WTC11 (cell line): ENCODE measurements around the gene PAN2. TPM values are rescaled to one million over a fixed set of nuclear protein-coding genes. Genes with fewer than 3 reads are reported as not detected.

ENCODE experiments used
- EMX1 ChIP-seq: fragments of 250-450 bp; sonication (Bioruptor Pico); IDR thresholded peaks from 2 replicates; pipeline ENCODE4 v1.8.0; 2021; ENCODE audit warnings: mild to moderate bottlenecking
- FOXJ3 ChIP-seq: sonication (generic); formaldehyde crosslinking; IDR thresholded peaks from 2 replicates; pipeline ENCODE4 v1.9.0; 2021; ENCODE audit warnings: missing genetic modification reagents, mild to moderate bottlenecking, borderline replicate concordance
- JAZF1 ChIP-seq: fragments of 250-450 bp; sonication (Bioruptor Pico); IDR thresholded peaks from 2 replicates; pipeline ENCODE4 v1.9.0; 2021; ENCODE audit warnings: moderate library complexity, mild to moderate bottlenecking, inconsistent platforms
- NFATC4 ChIP-seq: fragments of 250-450 bp; sonication (Bioruptor Pico); IDR thresholded peaks from 2 replicates; pipeline ENCODE4 v1.9.0; 2021; ENCODE audit warnings: mild to moderate bottlenecking
- NFYB ChIP-seq: sonication (generic); formaldehyde crosslinking; conservative IDR thresholded peaks from 2 replicates; pipeline ENCODE4 v1.8.0; 2022; ENCODE audit warnings: low read depth, missing genetic modification reagents
- NR3C1 ChIP-seq: sonication (generic); formaldehyde crosslinking; conservative IDR thresholded peaks from 2 replicates; pipeline ENCODE4 v1.8.1; 2023; ENCODE audit warnings: low read depth, mild to moderate bottlenecking, missing genetic modification reagents
- PRRX2 ChIP-seq: fragments of 250-450 bp; sonication (Bioruptor Pico); IDR thresholded peaks from 2 replicates; pipeline ENCODE4 v1.8.0; 2021; ENCODE audit warnings: mild to moderate bottlenecking
- RELA ChIP-seq: sonication (generic); formaldehyde crosslinking; IDR thresholded peaks from 2 replicates; pipeline ENCODE4 v1.8.1; 2022; ENCODE audit warnings: missing genetic modification reagents, mild to moderate bottlenecking, borderline replicate concordance
- RORB ChIP-seq: fragments of 250-450 bp; sonication (Bioruptor Pico); IDR thresholded peaks from 2 replicates; pipeline ENCODE4 v1.9.0; 2021; ENCODE audit warnings: mild to moderate bottlenecking
- TEAD4 ChIP-seq: sonication (generic); formaldehyde crosslinking; IDR thresholded peaks from 2 replicates; pipeline ENCODE4 v1.8.0; 2022; ENCODE audit warnings: mild to moderate bottlenecking, missing genetic modification reagents
- TP53 ChIP-seq: sonication (generic); formaldehyde crosslinking; IDR thresholded peaks from 2 replicates; pipeline ENCODE4 v1.8.1; 2023; ENCODE audit warnings: mild to moderate bottlenecking, missing genetic modification reagents
- ZNF232 ChIP-seq: sonication (generic); formaldehyde crosslinking; IDR thresholded peaks from 2 replicates; pipeline ENCODE4 v1.8.0; 2022; ENCODE audit warnings: mild to moderate bottlenecking, missing genetic modification reagents
- ZNF671 ChIP-seq: fragments of 250-450 bp; sonication (Bioruptor Pico); IDR thresholded peaks from 2 replicates; pipeline ENCODE4 v1.8.0; 2021; ENCODE audit warnings: mild to moderate bottlenecking
- total RNA-seq: library from RNA; stranded (reverse); gene quantifications from 3 replicates; pipeline ENCODE4 v1.2.3, GENCODE V29; 2021
- TF ChIP-seq, protein P1 (sequence below): fragments of 250-450 bp; sonication (Bioruptor Pico); IDR thresholded peaks from 2 replicates; pipeline ENCODE4 v1.9.0; 2021; ENCODE audit warnings: mild to moderate bottlenecking
- TF ChIP-seq, protein P2 (sequence below): sonication (generic); formaldehyde crosslinking; IDR thresholded peaks from 2 replicates; pipeline ENCODE4 v1.8.0; 2023; ENCODE audit warnings: missing genetic modification reagents
- TF ChIP-seq, protein P3 (sequence below): fragments of 200-600 bp; IDR thresholded peaks from 2 replicates; pipeline ENCODE4 v1.8.0; 2022; ENCODE audit warnings: antibody characterized with exemption
- TF ChIP-seq, protein P4 (sequence below): sonication (generic); formaldehyde crosslinking; IDR thresholded peaks from 2 replicates; pipeline ENCODE4 v1.8.1; 2023; ENCODE audit warnings: mild to moderate bottlenecking, missing genetic modification reagents, moderate library complexity
- TF ChIP-seq, protein P5 (sequence below): sonication (generic); formaldehyde crosslinking; IDR thresholded peaks from 2 replicates; pipeline ENCODE4 v1.8.0; 2023; ENCODE audit warnings: mild to moderate bottlenecking, missing genetic modification reagents
- TF ChIP-seq, protein P6 (sequence below): sonication (generic); formaldehyde crosslinking; IDR thresholded peaks from 2 replicates; pipeline ENCODE4 v1.8.1; 2023; ENCODE audit warnings: mild to moderate bottlenecking, moderate library complexity, missing genetic modification reagents
- TF ChIP-seq, protein P7 (sequence below): sonication (generic); formaldehyde crosslinking; IDR thresholded peaks from 2 replicates; pipeline ENCODE4 v1.8.1; 2023; ENCODE audit warnings: mild to moderate bottlenecking, missing genetic modification reagents
- TF ChIP-seq, protein P8 (sequence below): sonication (generic); formaldehyde crosslinking; IDR thresholded peaks from 2 replicates; pipeline ENCODE4 v1.8.1; 2022; ENCODE audit warnings: missing genetic modification reagents, borderline replicate concordance

The PAN2 gene
- total RNA-seq, 1 experiment from 2014 or later = 46.7 TPM

DNA sequence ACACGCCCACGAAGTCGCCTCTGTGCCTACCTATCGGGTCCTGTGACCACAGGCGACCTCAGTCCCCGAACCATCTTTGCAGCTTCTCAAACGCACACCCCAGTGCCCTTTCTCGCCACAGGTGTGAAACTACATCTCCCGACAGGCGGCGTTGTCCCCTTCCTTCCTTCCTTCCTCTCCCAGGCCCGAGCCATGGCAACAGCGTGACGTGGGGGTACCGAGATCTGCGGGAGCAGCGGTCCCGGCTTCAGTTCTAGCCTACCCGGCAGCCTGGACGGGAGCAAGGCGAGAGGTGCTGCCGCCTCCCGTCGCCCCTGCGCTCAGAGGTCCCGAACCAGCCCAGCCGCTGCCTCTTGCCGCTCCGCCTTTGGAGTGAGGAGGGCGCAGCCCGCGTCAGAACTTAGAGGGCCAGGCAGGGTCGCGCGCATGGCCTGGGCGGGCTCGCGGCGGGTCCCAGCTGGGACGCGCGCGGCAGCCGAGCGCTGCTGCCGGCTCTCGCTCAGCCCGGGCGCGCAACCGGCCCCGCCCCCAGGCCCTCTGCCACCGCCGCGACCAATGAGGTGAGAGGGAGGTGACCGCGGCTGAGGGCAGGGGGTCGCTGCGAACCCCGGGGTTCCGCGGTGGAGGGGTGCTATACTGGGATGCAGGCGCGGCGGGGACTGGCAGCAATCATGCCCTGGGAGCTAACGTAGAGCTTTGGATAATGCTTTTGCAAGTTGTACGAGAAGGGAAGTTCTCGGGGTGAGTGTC lies 66.9 kb downstream of the PAN2 start, which contains the start of gene COQ10A (continued):
- TF ChIP-seq, protein P1, sequence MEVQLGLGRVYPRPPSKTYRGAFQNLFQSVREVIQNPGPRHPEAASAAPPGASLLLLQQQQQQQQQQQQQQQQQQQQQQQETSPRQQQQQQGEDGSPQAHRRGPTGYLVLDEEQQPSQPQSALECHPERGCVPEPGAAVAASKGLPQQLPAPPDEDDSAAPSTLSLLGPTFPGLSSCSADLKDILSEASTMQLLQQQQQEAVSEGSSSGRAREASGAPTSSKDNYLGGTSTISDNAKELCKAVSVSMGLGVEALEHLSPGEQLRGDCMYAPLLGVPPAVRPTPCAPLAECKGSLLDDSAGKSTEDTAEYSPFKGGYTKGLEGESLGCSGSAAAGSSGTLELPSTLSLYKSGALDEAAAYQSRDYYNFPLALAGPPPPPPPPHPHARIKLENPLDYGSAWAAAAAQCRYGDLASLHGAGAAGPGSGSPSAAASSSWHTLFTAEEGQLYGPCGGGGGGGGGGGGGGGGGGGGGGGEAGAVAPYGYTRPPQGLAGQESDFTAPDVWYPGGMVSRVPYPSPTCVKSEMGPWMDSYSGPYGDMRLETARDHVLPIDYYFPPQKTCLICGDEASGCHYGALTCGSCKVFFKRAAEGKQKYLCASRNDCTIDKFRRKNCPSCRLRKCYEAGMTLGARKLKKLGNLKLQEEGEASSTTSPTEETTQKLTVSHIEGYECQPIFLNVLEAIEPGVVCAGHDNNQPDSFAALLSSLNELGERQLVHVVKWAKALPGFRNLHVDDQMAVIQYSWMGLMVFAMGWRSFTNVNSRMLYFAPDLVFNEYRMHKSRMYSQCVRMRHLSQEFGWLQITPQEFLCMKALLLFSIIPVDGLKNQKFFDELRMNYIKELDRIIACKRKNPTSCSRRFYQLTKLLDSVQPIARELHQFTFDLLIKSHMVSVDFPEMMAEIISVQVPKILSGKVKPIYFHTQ = no peak
- TF ChIP-seq, protein P2, sequence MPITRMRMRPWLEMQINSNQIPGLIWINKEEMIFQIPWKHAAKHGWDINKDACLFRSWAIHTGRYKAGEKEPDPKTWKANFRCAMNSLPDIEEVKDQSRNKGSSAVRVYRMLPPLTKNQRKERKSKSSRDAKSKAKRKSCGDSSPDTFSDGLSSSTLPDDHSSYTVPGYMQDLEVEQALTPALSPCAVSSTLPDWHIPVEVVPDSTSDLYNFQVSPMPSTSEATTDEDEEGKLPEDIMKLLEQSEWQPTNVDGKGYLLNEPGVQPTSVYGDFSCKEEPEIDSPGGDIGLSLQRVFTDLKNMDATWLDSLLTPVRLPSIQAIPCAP (CRISPR knock-in tag) = no peak
- TF ChIP-seq NFATC4 (CRISPR knock-in tag) (no peak), FOXJ3 (CRISPR knock-in tag) (no peak), TEAD4 (CRISPR knock-in tag) (no peak), PRRX2 (CRISPR knock-in tag) (no peak), ZNF232 (CRISPR knock-in tag) (0 out of 2 replicates have a peak, but pooled peaks have one; percentile 38), RORB (CRISPR knock-in tag) (no peak), RELA (CRISPR knock-in tag) (peak; percentile 50; the same call in 1 of the 2 replicates), TP53 (CRISPR knock-in tag) (0 out of 2 replicates have a peak, but pooled peaks have one; percentile 80), NR3C1 (CRISPR knock-in tag) (0 out of 2 replicates have a peak, but pooled peaks have one; percentile 48), NFYB (peak; percentile 60), EMX1 (CRISPR knock-in tag) (no peak), ZNF671 (CRISPR knock-in tag) (no peak), JAZF1 (CRISPR knock-in tag) (no peak)
- TF ChIP-seq, protein P3, sequence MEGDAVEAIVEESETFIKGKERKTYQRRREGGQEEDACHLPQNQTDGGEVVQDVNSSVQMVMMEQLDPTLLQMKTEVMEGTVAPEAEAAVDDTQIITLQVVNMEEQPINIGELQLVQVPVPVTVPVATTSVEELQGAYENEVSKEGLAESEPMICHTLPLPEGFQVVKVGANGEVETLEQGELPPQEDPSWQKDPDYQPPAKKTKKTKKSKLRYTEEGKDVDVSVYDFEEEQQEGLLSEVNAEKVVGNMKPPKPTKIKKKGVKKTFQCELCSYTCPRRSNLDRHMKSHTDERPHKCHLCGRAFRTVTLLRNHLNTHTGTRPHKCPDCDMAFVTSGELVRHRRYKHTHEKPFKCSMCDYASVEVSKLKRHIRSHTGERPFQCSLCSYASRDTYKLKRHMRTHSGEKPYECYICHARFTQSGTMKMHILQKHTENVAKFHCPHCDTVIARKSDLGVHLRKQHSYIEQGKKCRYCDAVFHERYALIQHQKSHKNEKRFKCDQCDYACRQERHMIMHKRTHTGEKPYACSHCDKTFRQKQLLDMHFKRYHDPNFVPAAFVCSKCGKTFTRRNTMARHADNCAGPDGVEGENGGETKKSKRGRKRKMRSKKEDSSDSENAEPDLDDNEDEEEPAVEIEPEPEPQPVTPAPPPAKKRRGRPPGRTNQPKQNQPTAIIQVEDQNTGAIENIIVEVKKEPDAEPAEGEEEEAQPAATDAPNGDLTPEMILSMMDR = no peak
- TF ChIP-seq, protein P4, sequence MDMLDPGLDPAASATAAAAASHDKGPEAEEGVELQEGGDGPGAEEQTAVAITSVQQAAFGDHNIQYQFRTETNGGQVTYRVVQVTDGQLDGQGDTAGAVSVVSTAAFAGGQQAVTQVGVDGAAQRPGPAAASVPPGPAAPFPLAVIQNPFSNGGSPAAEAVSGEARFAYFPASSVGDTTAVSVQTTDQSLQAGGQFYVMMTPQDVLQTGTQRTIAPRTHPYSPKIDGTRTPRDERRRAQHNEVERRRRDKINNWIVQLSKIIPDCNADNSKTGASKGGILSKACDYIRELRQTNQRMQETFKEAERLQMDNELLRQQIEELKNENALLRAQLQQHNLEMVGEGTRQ = peak; percentile 46; the same call in 1 of the 2 replicates
- TF ChIP-seq, protein P5, sequence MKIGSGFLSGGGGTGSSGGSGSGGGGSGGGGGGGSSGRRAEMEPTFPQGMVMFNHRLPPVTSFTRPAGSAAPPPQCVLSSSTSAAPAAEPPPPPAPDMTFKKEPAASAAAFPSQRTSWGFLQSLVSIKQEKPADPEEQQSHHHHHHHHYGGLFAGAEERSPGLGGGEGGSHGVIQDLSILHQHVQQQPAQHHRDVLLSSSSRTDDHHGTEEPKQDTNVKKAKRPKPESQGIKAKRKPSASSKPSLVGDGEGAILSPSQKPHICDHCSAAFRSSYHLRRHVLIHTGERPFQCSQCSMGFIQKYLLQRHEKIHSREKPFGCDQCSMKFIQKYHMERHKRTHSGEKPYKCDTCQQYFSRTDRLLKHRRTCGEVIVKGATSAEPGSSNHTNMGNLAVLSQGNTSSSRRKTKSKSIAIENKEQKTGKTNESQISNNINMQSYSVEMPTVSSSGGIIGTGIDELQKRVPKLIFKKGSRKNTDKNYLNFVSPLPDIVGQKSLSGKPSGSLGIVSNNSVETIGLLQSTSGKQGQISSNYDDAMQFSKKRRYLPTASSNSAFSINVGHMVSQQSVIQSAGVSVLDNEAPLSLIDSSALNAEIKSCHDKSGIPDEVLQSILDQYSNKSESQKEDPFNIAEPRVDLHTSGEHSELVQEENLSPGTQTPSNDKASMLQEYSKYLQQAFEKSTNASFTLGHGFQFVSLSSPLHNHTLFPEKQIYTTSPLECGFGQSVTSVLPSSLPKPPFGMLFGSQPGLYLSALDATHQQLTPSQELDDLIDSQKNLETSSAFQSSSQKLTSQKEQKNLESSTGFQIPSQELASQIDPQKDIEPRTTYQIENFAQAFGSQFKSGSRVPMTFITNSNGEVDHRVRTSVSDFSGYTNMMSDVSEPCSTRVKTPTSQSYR (CRISPR knock-in tag) = no peak
- TF ChIP-seq, protein P6, sequence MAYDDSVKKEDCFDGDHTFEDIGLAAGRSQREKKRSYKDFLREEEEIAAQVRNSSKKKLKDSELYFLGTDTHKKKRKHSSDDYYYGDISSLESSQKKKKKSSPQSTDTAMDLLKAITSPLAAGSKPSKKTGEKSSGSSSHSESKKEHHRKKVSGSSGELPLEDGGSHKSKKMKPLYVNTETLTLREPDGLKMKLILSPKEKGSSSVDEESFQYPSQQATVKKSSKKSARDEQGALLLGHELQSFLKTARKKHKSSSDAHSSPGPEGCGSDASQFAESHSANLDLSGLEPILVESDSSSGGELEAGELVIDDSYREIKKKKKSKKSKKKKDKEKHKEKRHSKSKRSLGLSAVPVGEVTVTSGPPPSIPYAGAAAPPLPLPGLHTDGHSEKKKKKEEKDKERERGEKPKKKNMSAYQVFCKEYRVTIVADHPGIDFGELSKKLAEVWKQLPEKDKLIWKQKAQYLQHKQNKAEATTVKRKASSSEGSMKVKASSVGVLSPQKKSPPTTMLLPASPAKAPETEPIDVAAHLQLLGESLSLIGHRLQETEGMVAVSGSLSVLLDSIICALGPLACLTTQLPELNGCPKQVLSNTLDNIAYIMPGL (CRISPR knock-in tag) = peak; percentile 78; the same call in 1 of the 2 replicates
- TF ChIP-seq, protein P7, sequence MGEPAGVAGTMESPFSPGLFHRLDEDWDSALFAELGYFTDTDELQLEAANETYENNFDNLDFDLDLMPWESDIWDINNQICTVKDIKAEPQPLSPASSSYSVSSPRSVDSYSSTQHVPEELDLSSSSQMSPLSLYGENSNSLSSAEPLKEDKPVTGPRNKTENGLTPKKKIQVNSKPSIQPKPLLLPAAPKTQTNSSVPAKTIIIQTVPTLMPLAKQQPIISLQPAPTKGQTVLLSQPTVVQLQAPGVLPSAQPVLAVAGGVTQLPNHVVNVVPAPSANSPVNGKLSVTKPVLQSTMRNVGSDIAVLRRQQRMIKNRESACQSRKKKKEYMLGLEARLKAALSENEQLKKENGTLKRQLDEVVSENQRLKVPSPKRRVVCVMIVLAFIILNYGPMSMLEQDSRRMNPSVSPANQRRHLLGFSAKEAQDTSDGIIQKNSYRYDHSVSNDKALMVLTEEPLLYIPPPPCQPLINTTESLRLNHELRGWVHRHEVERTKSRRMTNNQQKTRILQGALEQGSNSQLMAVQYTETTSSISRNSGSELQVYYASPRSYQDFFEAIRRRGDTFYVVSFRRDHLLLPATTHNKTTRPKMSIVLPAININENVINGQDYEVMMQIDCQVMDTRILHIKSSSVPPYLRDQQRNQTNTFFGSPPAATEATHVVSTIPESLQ = no peak
- TF ChIP-seq, protein P8, sequence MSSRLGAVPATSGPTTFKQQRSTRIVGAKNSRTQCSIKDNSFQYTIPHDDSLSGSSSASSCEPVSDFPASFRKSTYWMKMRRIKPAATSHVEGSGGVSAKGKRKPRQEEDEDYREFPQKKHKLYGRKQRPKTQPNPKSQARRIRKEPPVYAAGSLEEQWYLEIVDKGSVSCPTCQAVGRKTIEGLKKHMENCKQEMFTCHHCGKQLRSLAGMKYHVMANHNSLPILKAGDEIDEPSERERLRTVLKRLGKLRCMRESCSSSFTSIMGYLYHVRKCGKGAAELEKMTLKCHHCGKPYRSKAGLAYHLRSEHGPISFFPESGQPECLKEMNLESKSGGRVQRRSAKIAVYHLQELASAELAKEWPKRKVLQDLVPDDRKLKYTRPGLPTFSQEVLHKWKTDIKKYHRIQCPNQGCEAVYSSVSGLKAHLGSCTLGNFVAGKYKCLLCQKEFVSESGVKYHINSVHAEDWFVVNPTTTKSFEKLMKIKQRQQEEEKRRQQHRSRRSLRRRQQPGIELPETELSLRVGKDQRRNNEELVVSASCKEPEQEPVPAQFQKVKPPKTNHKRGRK (CRISPR knock-in tag) = no peak
